CD4-positive, CD25-positive, alpha-beta regulatory T cell (primary cell): ENCODE data around the gene KIF26A. TPM values are rescaled to one million over a fixed set of nuclear protein-coding genes. Genes with fewer than 3 reads are reported as not detected.

Experiments used
- ATAC-seq, 2 donors: fragments of 150-1000 bp; cut with Tn5 transposase; one replicate each; pipeline ENCODE4 v1.10.0; 2021; ENCODE audit warnings: low read depth in 2 of 2, moderate number of reproducible peaks in 2 of 2, moderate library complexity in 1 of 2
- DNase-seq, 3 donors: peaks; one replicate each; pipeline versions ENCODE4 v3.0.0 to v3.0.0-alpha.2; 2012 to 2022; ENCODE audit warnings: mixed read lengths in 1 of 3
- H3K27ac ChIP-seq: one replicate; pipeline ENCODE4 v1.7.0; 2013; ENCODE audit warnings: mild to moderate bottlenecking, low read length; ENCODE audit not compliant: insufficient read depth, poor library complexity, severe bottlenecking
- H3K27me3 ChIP-seq: one replicate; pipeline ENCODE4 v1.7.0; 2013; ENCODE audit warnings: low read length; ENCODE audit not compliant: control insufficient read depth, insufficient read depth
- H3K36me3 ChIP-seq: one replicate; pipeline ENCODE4 v1.7.0; 2013; ENCODE audit warnings: mild to moderate bottlenecking, low read length, moderate library complexity; ENCODE audit not compliant: control insufficient read depth, insufficient read depth
- H3K4me1 ChIP-seq: 2 replicates; pipeline ENCODE4 v1.7.0; 2013; ENCODE audit warnings: mild to moderate bottlenecking, low read length; ENCODE audit not compliant: insufficient read depth, control insufficient read depth, poor library complexity, severe bottlenecking
- H3K4me3 ChIP-seq: one replicate; pipeline ENCODE4 v1.7.0; 2013; ENCODE audit warnings: low read depth, mild to moderate bottlenecking, low read length, moderate library complexity
- H3K9me3 ChIP-seq, 2 experiments: 1 replicate in 1 of 2; 2 replicates in 1 of 2; pipeline ENCODE4 v1.7.0; 2013; ENCODE audit warnings: low read length in 2 of 2, mild to moderate bottlenecking in 1 of 2, moderate library complexity in 1 of 2; ENCODE audit not compliant: control insufficient read depth in 2 of 2
- H3K27ac Mint-ChIP-seq, 3 donors: one replicate each; pipeline ENCODE4 v1.8.0; 2020 to 2022; ENCODE audit warnings: mild to moderate bottlenecking in 3 of 3, mixed read lengths in 3 of 3, moderate library complexity in 2 of 3
- H3K27me3 Mint-ChIP-seq: one replicate; pipeline ENCODE4 v1.8.0; 2022; ENCODE audit warnings: mild to moderate bottlenecking, mixed read lengths
- H3K36me3 Mint-ChIP-seq: one replicate; pipeline ENCODE4 v1.8.0; 2020; ENCODE audit warnings: mixed read lengths
- H3K4me1 Mint-ChIP-seq, 4 donors: one replicate each; pipeline ENCODE4 v1.8.0; 2020 to 2022; ENCODE audit warnings: mixed read lengths in 4 of 4, mild to moderate bottlenecking in 1 of 4
- H3K4me3 Mint-ChIP-seq, 4 donors: one replicate each; pipeline ENCODE4 v1.8.0; 2020 to 2022; ENCODE audit warnings: mild to moderate bottlenecking in 4 of 4, mixed read lengths in 4 of 4, moderate library complexity in 3 of 4
- H3K9me3 Mint-ChIP-seq, 7 donors: one replicate each; pipeline ENCODE4 v1.8.0; 2020 to 2022; ENCODE audit warnings: mixed read lengths in 7 of 7, mild to moderate bottlenecking in 3 of 7, moderate library complexity in 2 of 7
- polyA plus RNA-seq, 4 donors: library from polyadenylated mRNA; unstranded; fragments of 300-500 nt; fragmentation: Illumina TruSeq; gene quantifications; one replicate each; pipeline ENCODE4 v1.2.3, GENCODE V29; 2021
- total RNA-seq: library from RNA; stranded (reverse); gene quantifications from one replicate; pipeline ENCODE4 v1.2.3, GENCODE V29; 2022

The KIF26A gene
- total and polyA plus RNA-seq, 5 donors from 2014 or later: 0.07 TPM; not detected in 4

DNA sequence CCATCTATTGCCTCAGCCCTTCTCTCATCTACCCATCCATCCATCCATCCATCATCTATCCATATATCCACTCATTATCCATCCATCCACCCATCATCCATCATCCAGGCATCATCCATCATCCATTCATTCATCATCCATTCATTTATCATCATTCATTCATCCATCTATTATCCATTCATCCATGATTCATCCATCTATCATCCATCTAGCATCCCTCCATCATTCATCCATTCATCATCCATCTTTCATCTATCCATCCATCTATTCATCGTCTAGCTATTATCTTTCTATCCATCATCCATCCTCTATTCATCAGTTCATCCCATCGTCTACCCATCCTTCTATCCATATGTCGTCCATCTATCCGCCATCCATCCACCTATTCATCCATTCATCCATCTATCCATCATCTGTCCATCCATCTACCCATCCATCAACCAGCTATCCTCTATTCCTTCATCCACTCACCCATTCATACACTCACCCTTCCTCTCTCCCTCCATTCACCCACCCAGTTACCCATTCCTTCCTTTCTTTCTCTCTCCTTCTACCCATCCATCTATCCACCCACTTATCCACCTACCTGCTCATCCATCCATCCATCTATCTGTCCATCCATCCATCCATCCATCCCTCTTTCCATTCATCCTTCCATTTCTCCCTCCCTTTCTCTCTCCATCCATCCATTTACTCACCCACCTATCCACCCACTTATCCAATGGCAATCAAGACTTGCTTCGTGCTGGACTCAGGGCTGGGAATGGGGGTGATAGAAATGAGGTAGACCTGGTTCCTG lies 59.3 kb downstream of the KIF26A start:
- no peak overlapping the region for H3K4me3 ChIP-seq
- H3K4me1 ChIP-seq: no peaks in the 10 kb centered on the region
- no peaks in the 10 kb centered on the region for H3K27me3 ChIP-seq
- H3K4me1 Mint-ChIP-seq: peaks cover 0 to 5% (median 0%) of the 10 kb centered on the region in 4 donors
- no peak overlapping the region for H3K4me3 Mint-ChIP-seq
- no peaks in the 10 kb centered on the region for H3K9me3 ChIP-seq
- no peak overlapping the region for H3K27ac Mint-ChIP-seq
- no peaks in the 10 kb centered on the region for H3K36me3 Mint-ChIP-seq
- DNase-seq (no peak), ATAC-seq (no peak)
- no peaks in the 10 kb centered on the region for H3K36me3 ChIP-seq
- no peak overlapping the region for H3K27ac ChIP-seq
- peaks cover 0 to 2% (median 0%) of the 10 kb centered on the region in 7 donors for H3K9me3 Mint-ChIP-seq
- H3K27me3 Mint-ChIP-seq: no peaks in the 10 kb centered on the region

DNA sequence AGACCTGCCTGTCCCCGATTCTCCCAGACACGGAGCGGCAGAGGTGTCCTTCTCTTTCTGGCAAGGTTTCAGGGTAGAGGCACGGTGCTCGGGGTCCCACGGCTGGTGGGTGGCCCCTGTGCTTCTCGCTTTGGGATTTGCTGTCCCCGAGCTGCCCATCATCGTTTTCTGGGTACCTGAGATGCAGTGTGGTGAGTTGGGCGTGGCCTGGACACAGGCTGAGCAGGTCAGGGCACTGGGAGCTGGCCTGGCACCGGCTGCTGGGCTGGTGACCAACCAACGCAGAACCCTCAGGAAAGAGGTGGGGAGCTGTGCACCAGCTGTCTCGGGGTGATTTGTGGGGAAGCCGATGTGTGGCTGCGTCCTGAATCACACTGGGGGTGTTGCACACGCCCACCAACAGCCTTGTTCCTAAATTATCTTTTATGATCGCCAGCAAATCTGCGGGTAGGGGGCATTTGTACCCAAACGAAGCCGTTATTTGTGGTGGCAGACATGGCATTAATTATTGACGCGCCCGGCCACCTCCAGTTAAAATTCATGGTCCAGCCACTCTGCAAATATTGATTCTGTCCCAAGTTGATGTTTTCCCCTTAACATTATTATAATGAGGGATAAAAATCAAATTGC lies 61.0 kb downstream of the KIF26A start:
- H3K4me1 ChIP-seq: no peaks in the 10 kb centered on the region
- H3K36me3 ChIP-seq: no peaks in the 10 kb centered on the region
- H3K4me3 ChIP-seq: no peak overlapping the region
- Mint-ChIP-seq H3K4me1 (peaks cover 0 to 4% (median 0%) of the 10 kb centered on the region in 4 donors), H3K36me3 (no peaks in the 10 kb centered on the region), H3K4me3 (no peak overlapping the region), H3K27me3 (no peaks in the 10 kb centered on the region), H3K9me3 (peaks cover 0 to 3% (median 0%) of the 10 kb centered on the region in 7 donors), H3K27ac (no peak overlapping the region)
- no peak for DNase-seq
- no peak overlapping the region for H3K27ac ChIP-seq
- no peaks in the 10 kb centered on the region for H3K27me3 ChIP-seq
- no peaks in the 10 kb centered on the region for H3K9me3 ChIP-seq
- no peak for ATAC-seq

DNA sequence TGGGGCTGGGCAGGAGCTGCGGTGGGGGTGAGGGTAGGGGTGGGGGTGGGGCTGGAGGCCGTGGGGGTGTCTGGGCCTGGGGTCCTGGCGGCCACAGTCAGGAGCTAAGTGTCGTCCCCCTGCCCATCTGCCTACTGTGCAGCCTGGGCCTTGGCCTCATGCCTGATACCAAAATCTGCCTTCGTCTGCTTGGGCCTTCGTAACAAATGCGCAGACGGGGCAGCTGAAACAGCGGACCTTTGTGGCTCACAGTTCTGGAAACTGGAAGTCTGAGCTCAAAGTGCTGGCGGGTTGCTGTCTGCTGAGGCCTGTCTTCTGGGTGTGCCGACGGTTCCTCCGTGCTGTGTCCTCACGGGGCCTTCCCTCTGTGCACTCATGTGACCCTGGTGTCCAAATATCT lies 61.7 kb downstream of the KIF26A start:
- Histone ChIP-seq H3K4me1 (no peaks in the 10 kb centered on the region), H3K9me3 (no peaks in the 10 kb centered on the region), H3K4me3 (no peak overlapping the region), H3K36me3 (no peaks in the 10 kb centered on the region), H3K27ac (no peak overlapping the region), H3K27me3 (no peaks in the 10 kb centered on the region)
- H3K4me1 Mint-ChIP-seq: peaks cover 0 to 3% (median 0%) of the 10 kb centered on the region in 4 donors
- H3K4me3 Mint-ChIP-seq: no peak overlapping the region
- H3K36me3 Mint-ChIP-seq: no peaks in the 10 kb centered on the region
- no peaks in the 10 kb centered on the region for H3K27me3 Mint-ChIP-seq
- no peak overlapping the region for H3K27ac Mint-ChIP-seq
- H3K9me3 Mint-ChIP-seq: peaks cover 0 to 3% (median 0%) of the 10 kb centered on the region in 7 donors
- no peak for DNase-seq
- no peak for ATAC-seq

DNA sequence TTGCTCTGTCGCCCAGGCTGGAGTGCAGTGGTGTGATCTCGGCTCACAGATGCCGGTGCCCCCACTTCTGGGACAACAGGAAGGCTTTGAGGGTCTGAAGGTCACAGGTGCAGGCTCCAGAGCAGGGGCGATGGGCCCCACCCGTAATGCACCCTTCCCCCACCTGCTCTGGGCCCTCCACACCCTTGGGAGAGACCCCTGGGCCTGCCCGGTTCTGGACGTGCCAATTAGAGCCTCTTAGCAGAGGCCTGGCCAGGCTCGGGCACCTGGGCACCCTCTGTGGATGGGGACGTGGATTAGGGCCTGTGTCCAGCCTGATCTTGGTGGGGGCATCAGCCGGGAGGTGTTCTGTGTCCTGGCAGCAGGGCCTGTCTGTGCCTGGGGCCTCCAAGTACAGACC lies 62.2 kb downstream of the KIF26A start:
- no peaks in the 10 kb centered on the region for H3K9me3 ChIP-seq
- no peak overlapping the region for H3K27ac ChIP-seq
- H3K4me3 ChIP-seq: no peak overlapping the region
- ATAC-seq (no peak), DNase-seq (no peak)
- no peaks in the 10 kb centered on the region for H3K27me3 ChIP-seq
- no peak overlapping the region for H3K27ac Mint-ChIP-seq
- H3K27me3 Mint-ChIP-seq: no peaks in the 10 kb centered on the region
- no peak overlapping the region for H3K4me3 Mint-ChIP-seq
- no peaks in the 10 kb centered on the region for H3K4me1 ChIP-seq
- H3K4me1 Mint-ChIP-seq: peaks cover 0 to 3% (median 0%) of the 10 kb centered on the region in 4 donors
- H3K36me3 ChIP-seq: no peaks in the 10 kb centered on the region
- peaks cover 0 to 3% (median 0%) of the 10 kb centered on the region in 7 donors for H3K9me3 Mint-ChIP-seq
- no peaks in the 10 kb centered on the region for H3K36me3 Mint-ChIP-seq

DNA sequence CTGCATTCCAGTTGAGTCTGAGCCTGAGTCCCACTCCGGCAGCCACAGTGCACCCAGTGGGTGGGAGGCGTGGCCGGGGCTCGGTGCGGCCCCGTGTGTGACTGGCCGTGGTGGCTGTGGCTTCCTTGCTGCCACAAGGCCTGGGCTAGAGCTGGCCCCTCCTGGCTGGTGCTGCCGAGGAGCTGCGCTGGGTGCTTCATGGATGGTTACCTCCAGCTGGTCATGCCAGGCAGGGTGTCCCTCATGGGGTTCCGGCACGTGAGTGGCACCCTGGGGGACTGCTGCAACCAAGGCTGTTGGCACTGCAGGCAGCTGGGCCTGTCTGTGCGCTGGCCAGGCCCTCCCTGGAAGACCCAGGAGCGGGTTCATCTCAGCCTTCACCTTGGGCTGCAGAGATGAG lies 62.7 kb downstream of the KIF26A start:
- no peaks in the 10 kb centered on the region for H3K4me1 ChIP-seq
- no peak for DNase-seq
- no peak overlapping the region for H3K4me3 ChIP-seq
- H3K36me3 ChIP-seq: no peaks in the 10 kb centered on the region
- no peak for ATAC-seq
- no peaks in the 10 kb centered on the region for H3K27me3 ChIP-seq
- H3K9me3 ChIP-seq: no peaks in the 10 kb centered on the region
- Mint-ChIP-seq H3K27me3 (no peaks in the 10 kb centered on the region), H3K4me1 (peaks cover 0 to under 1% (median 0%) of the 10 kb centered on the region in 4 donors), H3K4me3 (no peak overlapping the region), H3K9me3 (peaks cover 0 to 3% (median 0%) of the 10 kb centered on the region in 7 donors), H3K36me3 (no peaks in the 10 kb centered on the region), H3K27ac (no peak overlapping the region)
- H3K27ac ChIP-seq: no peak overlapping the region

DNA sequence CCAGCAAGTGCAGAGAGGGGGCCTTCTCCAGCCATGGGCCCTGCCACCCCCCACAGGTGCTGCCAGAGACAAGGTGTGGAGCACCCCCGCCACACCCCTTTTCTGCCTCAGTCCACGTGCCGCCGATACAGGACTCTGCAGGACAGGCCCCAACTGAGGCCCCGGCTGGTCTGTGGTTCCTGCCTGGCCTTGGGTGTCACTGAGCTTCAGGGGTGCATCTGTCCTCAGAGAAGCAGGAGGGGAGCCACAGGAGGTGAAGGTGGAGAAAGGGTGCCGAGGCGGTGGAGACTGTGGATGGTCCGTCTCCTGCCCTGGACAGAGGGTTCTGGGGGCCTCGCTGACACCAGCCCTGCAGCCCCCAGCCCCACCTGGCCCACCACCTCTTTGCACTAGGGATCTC lies 63.1 kb downstream of the KIF26A start:
- no peak overlapping the region for H3K27ac ChIP-seq
- H3K4me1 ChIP-seq: no peaks in the 10 kb centered on the region
- no peak for ATAC-seq
- Mint-ChIP-seq H3K27me3 (no peaks in the 10 kb centered on the region), H3K9me3 (peaks cover 0 to 3% (median 0%) of the 10 kb centered on the region in 7 donors), H3K36me3 (no peaks in the 10 kb centered on the region), H3K4me1 (no peaks in the 10 kb centered on the region), H3K4me3 (no peak overlapping the region), H3K27ac (no peak overlapping the region)
- no peaks in the 10 kb centered on the region for H3K27me3 ChIP-seq
- H3K36me3 ChIP-seq: no peaks in the 10 kb centered on the region
- H3K4me3 ChIP-seq: no peak overlapping the region
- DNase-seq: no peak
- no peaks in the 10 kb centered on the region for H3K9me3 ChIP-seq

DNA sequence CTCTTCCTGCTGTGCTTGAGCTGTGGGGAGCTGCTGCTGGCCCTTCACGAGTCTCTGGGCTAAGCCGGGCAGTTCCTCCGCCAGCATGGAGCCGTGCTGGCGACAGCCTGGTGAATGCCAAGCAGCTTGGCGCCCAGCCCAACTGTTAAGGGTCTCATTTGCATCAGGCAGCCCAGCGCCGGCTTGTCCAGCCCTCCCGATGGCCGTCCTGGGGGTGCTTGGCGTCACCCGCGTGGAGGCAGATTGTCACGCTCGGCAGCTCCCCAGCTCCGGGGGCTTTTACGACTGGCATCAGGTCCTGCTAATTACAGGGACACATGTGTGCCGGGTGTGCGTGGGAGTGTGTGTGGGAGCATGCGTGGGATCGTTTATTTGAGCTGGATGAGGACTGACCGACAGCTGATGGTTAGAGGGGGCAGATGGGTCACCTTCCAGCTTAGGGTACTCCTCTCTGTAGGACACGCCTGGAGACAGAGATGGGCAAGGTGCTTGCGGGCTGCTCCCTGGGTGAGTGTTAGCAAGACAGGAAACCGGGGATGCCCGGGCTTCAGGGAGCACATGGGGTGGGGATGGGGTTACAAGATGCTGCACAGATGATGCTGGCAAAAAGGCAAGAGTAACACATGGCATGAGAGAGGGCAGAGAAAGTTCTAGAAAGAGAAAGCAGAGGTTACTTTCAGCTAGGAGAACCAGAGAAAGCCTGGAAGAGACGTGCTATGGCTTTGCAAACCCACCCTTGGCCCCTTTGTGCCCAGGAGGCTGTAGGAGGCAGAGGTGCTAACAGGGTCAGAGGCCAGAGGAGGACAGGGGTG lies 64.1 kb downstream of the KIF26A start:
- Histone ChIP-seq H3K9me3 (no peaks in the 10 kb centered on the region), H3K27ac (no peak overlapping the region), H3K27me3 (no peaks in the 10 kb centered on the region), H3K36me3 (no peaks in the 10 kb centered on the region), H3K4me1 (no peaks in the 10 kb centered on the region), H3K4me3 (no peak overlapping the region)
- no peak for DNase-seq
- Mint-ChIP-seq H3K4me1 (no peaks in the 10 kb centered on the region), H3K27ac (no peak overlapping the region), H3K27me3 (no peaks in the 10 kb centered on the region), H3K4me3 (no peak overlapping the region), H3K36me3 (no peaks in the 10 kb centered on the region), H3K9me3 (peaks cover 0 to 3% (median 0%) of the 10 kb centered on the region in 7 donors)
- no peak for ATAC-seq
